ENCODE measurements around the gene FAH.

Gene FAH

DNA sequence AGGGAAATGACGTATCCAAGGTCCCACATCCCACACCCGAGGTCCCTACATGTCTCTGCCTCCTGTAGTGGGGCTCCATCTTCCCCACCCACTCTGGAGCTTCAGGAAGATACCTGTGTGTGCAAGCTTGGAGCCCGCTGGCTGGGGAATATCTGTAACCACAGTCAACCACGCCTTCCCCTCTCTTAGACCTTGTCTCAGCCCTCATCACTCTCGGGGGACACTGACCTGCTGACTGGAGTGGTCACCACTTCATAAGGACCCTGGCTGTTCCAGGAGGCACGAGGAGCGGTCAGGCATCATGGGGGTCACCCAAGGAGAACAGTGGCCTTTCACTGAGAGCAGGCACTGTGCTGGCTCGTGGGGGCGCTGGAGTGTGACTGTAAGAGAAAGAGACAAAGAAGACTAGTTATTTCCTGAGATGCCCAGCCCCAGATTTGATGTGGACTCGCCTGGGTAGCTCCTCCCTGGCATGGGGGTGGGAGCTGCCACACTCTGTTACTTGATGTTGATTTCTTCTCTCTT is 50.6 kb downstream of the FAH start:
- no peaks in the 10 kb centered on the region for H4K20me1 ChIP-seq
- H3K4me1 ChIP-seq = peaks cover 12% of the 10 kb centered on the region
- peak overlapping the region; percentile 61 for H3K4me2 ChIP-seq
- H3K27ac ChIP-seq = 0 out of 2 replicates have a peak overlapping the region, but pooled peaks have one; percentile 13
- no peak overlapping the region for H3K9ac ChIP-seq
- H3K9me3 ChIP-seq = no peaks in the 10 kb centered on the region
- H3K36me3 ChIP-seq = no peaks in the 10 kb centered on the region
- no peaks in the 10 kb centered on the region for H3K27me3 ChIP-seq
- no peak for TF ChIP-seq Cebpa-rat (IDR thresholded peaks at IDR 0.05)
- H3K4me3 ChIP-seq = no peak overlapping the region

DNA sequence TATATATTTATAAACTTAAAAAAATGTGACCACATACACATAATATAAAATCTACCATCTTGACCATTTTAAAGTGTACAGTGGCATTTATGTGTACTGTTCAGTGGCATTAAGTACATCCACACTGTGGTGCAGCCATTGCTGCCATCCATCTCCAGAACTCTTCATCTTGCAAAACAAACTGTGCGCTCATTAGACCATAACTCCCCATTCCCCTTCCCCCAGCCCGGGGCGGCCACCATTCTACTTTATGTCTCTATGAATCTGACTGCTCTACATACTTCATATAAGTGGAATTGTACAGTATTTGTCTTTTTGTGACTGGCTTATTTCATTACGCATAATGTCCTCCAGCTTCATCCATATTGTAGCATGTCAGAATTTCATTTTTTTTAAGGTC is 51.4 kb downstream of the FAH start:
- no peaks in the 10 kb centered on the region for H3K36me3 ChIP-seq
- TF ChIP-seq Cebpa-rat (IDR thresholded peaks at IDR 0.05) = no peak
- H4K20me1 ChIP-seq = no peaks in the 10 kb centered on the region
- H3K27me3 ChIP-seq = no peaks in the 10 kb centered on the region
- peaks cover 12% of the 10 kb centered on the region for H3K4me1 ChIP-seq
- H3K27ac ChIP-seq = no peak overlapping the region
- H3K4me3 ChIP-seq = no peak overlapping the region
- H3K4me2 ChIP-seq = no peak overlapping the region
- no peaks in the 10 kb centered on the region for H3K9me3 ChIP-seq
- H3K9ac ChIP-seq = no peak overlapping the region

- TF ChIP-seq Cebpa-rat (IDR thresholded peaks at IDR 0.05) = no peak
- no peaks in the 10 kb centered on the region for H3K27me3 ChIP-seq
- peaks cover 11% of the 10 kb centered on the region for H3K4me1 ChIP-seq
- H4K20me1 ChIP-seq = no peaks in the 10 kb centered on the region
- H3K36me3 ChIP-seq = no peaks in the 10 kb centered on the region
- no peak overlapping the region for H3K4me3 ChIP-seq
- no peaks in the 10 kb centered on the region for H3K9me3 ChIP-seq
- no peak overlapping the region for H3K4me2 ChIP-seq
- H3K9ac ChIP-seq = no peak overlapping the region
- H3K27ac ChIP-seq = no peak overlapping the region
These were observed 55.1 kb downstream of the FAH start for GRCh38 chr15:80207887-80208286.

- no peaks in the 10 kb centered on the region for H3K27me3 ChIP-seq
- H3K4me1 ChIP-seq = no peaks in the 10 kb centered on the region
- no peaks in the 10 kb centered on the region for H3K9me3 ChIP-seq
- no peak overlapping the region for H3K27ac ChIP-seq
- no peak overlapping the region for H3K9ac ChIP-seq
- H3K4me2 ChIP-seq = no peak overlapping the region
- TF ChIP-seq Cebpa-rat (IDR thresholded peaks at IDR 0.05) = no peak
- H3K36me3 ChIP-seq = no peaks in the 10 kb centered on the region
- H4K20me1 ChIP-seq = no peaks in the 10 kb centered on the region
- no peak overlapping the region for H3K4me3 ChIP-seq
These were observed 56.2 kb downstream of the FAH start for GRCh38 chr15:80208758-80209734.

- Histone ChIP-seq H3K27ac (no peak overlapping the region), H3K4me3 (no peak overlapping the region), H3K4me2 (no peak overlapping the region), H3K9me3 (no peaks in the 10 kb centered on the region), H3K9ac (no peak overlapping the region), H3K36me3 (no peaks in the 10 kb centered on the region), H4K20me1 (no peaks in the 10 kb centered on the region), H3K4me1 (no peaks in the 10 kb centered on the region), H3K27me3 (no peaks in the 10 kb centered on the region)
- no peak for TF ChIP-seq Cebpa-rat (IDR thresholded peaks at IDR 0.05)
These were observed 58.1 kb downstream of the FAH start for GRCh38 chr15:80210611-80211573.

DNA sequence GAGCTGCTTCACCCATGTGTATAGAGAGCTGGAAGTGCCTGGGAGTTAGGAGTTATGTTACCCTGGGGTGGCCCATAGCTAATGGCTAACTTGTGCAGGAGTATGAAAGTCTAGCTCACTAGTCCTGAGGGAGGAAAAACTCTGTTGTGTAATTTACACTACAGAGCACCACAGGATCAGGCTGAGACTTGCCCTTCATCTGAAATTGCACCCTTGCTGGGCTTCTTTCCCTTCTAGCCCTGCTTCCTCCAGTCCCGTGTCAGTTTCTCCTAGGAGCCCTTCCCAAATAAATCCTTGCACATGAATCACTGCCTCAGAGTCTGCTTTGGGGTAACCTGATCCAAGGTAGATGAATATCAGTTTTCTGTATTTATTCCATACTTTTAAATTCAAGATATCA is 59.2 kb downstream of the FAH start:
- no peaks in the 10 kb centered on the region for H4K20me1 ChIP-seq
- no peaks in the 10 kb centered on the region for H3K27me3 ChIP-seq
- no peak for TF ChIP-seq Cebpa-rat (IDR thresholded peaks at IDR 0.05)
- no peaks in the 10 kb centered on the region for H3K36me3 ChIP-seq
- no peaks in the 10 kb centered on the region for H3K4me1 ChIP-seq
- H3K9ac ChIP-seq = no peak overlapping the region
- no peak overlapping the region for H3K4me3 ChIP-seq
- H3K9me3 ChIP-seq = no peaks in the 10 kb centered on the region
- no peak overlapping the region for H3K27ac ChIP-seq
- no peak overlapping the region for H3K4me2 ChIP-seq

DNA sequence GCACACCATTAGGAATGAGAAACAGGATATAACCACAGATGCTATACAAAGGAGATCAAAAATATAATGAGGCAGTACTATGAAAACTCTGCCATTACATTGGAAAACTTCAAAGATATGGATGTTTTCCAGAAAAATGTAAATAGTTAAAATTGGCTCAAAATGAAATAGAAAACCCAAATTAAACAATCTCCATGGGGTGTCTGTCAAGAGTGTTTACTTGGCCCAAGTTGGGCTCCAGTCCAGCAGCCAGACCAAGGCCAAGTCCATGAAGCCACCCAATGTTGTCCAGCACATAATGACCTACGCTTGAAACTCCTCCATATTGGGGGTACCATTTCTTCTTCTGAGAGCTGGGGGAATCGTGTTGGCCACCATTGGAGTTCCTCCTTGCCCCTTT is 62.1 kb downstream of the FAH start:
- Histone ChIP-seq H3K36me3 (no peaks in the 10 kb centered on the region), H3K4me1 (no peaks in the 10 kb centered on the region)
- TF ChIP-seq Cebpa-rat (IDR thresholded peaks at IDR 0.05) = no peak

GRCh38 chr15:80216141-80216540 is 63.3 kb downstream of the FAH start:
- no peak overlapping the region for H3K27ac ChIP-seq
- no peaks in the 10 kb centered on the region for H3K36me3 ChIP-seq
- no peak overlapping the region for H3K4me3 ChIP-seq
- no peak overlapping the region for H3K4me2 ChIP-seq
- H3K9ac ChIP-seq = no peak overlapping the region
- TF ChIP-seq Cebpa-rat (IDR thresholded peaks at IDR 0.05) = no peak
- H3K27me3 ChIP-seq = no peaks in the 10 kb centered on the region
- no peaks in the 10 kb centered on the region for H3K4me1 ChIP-seq
- H4K20me1 ChIP-seq = no peaks in the 10 kb centered on the region
- no peaks in the 10 kb centered on the region for H3K9me3 ChIP-seq

More for the DNA sequence above, 62.1 kb downstream of the FAH start:
- no peak overlapping the region for H3K4me2 ChIP-seq
- no peak overlapping the region for H3K9ac ChIP-seq
- no peaks in the 10 kb centered on the region for H3K9me3 ChIP-seq
- no peaks in the 10 kb centered on the region for H4K20me1 ChIP-seq
- no peak overlapping the region for H3K4me3 ChIP-seq
- no peaks in the 10 kb centered on the region for H3K27me3 ChIP-seq
- H3K27ac ChIP-seq = no peak overlapping the region

GRCh38 chr15:80216911-80217310 is 64.1 kb downstream of the FAH start:
- no peaks in the 10 kb centered on the region for H3K4me1 ChIP-seq
- no peaks in the 10 kb centered on the region for H3K36me3 ChIP-seq
- H3K27ac ChIP-seq = no peak overlapping the region
- H4K20me1 ChIP-seq = no peaks in the 10 kb centered on the region
- TF ChIP-seq Cebpa-rat (IDR thresholded peaks at IDR 0.05) = no peak
- H3K27me3 ChIP-seq = no peaks in the 10 kb centered on the region
- H3K9me3 ChIP-seq = no peaks in the 10 kb centered on the region
- no peak overlapping the region for H3K9ac ChIP-seq
- no peak overlapping the region for H3K4me2 ChIP-seq
- H3K4me3 ChIP-seq = no peak overlapping the region

Measured in BLaER1 (cell line).